Neural cell (in vitro differentiated cells): ENCODE data around the gene SH3PXD2B.

Source experiments
- CTCF ChIP-seq: fragments of 450-650 bp; IDR thresholded peaks from 2 replicates; pipeline ENCODE4 v1.5.1; 2014; ENCODE audit warnings: antibody characterized with exemption, mild to moderate bottlenecking, moderate library complexity; ENCODE audit not compliant: poor library complexity, severe bottlenecking
- EZH2 ChIP-seq: fragments of 200-600, 300-800 bp; shearing (Covaris generic), sonication (generic); IDR thresholded peaks from 2 replicates; pipeline ENCODE4 v1.6.1; 2014; ENCODE audit warnings: antibody characterized with exemption, low read length, borderline replicate concordance, mild to moderate bottlenecking; ENCODE audit not compliant: insufficient read depth, poor library complexity, severe bottlenecking
- TAF1 ChIP-seq: IDR thresholded peaks from 2 replicates; pipeline ENCODE4 v1.6.1; 2012; ENCODE audit warnings: low read depth

- TF ChIP-seq TAF1 (no peak), EZH2 (no peak), CTCF (no peak)
These were observed 32.1 kb downstream of the SH3PXD2B start for GRCh38 chr5:172422255-172422654.
